Measurements from ENCODE around the gene TSEN15. TPM values are rescaled to one million over a fixed set of nuclear protein-coding genes. Genes with fewer than 3 reads are reported as not detected.

TSEN15 gene
- total RNA-seq, 1 donor from 2014 or later: 29.4 TPM

DNA sequence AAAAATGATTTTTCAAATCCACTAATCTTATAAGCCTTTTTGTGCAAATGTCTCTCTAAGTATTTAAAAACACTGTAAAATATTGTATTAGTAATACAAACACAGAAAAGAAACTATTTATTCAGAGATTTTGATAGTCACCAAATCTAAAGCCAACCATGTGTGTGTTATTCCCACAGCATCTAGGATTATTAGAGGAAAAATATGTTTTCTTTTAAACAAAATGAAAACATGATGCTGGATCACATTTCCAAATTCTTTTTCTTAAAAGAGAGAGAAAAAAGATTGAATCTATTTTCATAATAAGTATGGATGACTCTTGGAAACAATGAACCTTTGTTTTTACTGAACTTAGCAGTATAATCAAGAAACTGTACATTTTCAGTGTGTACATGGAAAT is 39.3 kb upstream of the TSEN15 start:
- H3K27me3 ChIP-seq (ENCODE audit: low read depth): no peaks in the 10 kb centered on the region
- TF ChIP-seq, protein P1, sequence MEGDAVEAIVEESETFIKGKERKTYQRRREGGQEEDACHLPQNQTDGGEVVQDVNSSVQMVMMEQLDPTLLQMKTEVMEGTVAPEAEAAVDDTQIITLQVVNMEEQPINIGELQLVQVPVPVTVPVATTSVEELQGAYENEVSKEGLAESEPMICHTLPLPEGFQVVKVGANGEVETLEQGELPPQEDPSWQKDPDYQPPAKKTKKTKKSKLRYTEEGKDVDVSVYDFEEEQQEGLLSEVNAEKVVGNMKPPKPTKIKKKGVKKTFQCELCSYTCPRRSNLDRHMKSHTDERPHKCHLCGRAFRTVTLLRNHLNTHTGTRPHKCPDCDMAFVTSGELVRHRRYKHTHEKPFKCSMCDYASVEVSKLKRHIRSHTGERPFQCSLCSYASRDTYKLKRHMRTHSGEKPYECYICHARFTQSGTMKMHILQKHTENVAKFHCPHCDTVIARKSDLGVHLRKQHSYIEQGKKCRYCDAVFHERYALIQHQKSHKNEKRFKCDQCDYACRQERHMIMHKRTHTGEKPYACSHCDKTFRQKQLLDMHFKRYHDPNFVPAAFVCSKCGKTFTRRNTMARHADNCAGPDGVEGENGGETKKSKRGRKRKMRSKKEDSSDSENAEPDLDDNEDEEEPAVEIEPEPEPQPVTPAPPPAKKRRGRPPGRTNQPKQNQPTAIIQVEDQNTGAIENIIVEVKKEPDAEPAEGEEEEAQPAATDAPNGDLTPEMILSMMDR (IDR thresholded peaks at IDR 0.05; ENCODE audit: borderline replicate concordance): no peak
- H3K36me3 ChIP-seq: no peaks in the 10 kb centered on the region
- intact Hi-C loops (cut with micrococcal nuclease): no loop called here
- DNase-seq: no peak
- no peaks in the 10 kb centered on the region for H3K9me3 ChIP-seq (replicated peaks)
- H3K4me3 ChIP-seq: no peak overlapping the region
- H3K27ac ChIP-seq (replicated peaks): no peak overlapping the region
- H3K4me1 ChIP-seq: no peaks in the 10 kb centered on the region

DNA sequence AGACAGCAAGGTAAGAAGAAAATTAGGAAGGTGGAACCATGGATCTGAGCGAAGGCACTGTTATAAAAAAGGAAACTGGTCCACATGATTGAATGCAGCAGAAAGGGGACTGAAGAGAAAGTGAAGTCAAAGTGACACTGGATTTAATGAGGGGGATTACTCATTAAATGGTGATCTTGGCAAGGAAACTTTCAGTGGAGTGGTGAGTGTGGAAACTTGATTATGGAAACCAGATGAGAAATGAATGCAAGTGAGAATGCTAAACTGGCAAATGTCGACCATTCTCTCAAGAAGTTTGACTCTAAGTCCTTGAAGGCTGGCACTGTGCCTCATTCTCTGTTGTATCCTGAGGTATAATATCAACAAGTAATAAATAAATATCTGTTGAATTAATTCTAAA is 37.3 kb upstream of the TSEN15 start:
- TF ChIP-seq, protein P1 (IDR thresholded peaks at IDR 0.05; ENCODE audit: borderline replicate concordance): no peak
- Histone ChIP-seq H3K27ac (replicated peaks) (no peak overlapping the region), H3K9me3 (replicated peaks) (no peaks in the 10 kb centered on the region), H3K27me3 (ENCODE audit: low read depth) (no peaks in the 10 kb centered on the region), H3K4me3 (no peak overlapping the region), H3K4me1 (no peaks in the 10 kb centered on the region), H3K36me3 (no peaks in the 10 kb centered on the region)
- no peak for DNase-seq
- intact Hi-C loops (cut with micrococcal nuclease): no loop called here

DNA sequence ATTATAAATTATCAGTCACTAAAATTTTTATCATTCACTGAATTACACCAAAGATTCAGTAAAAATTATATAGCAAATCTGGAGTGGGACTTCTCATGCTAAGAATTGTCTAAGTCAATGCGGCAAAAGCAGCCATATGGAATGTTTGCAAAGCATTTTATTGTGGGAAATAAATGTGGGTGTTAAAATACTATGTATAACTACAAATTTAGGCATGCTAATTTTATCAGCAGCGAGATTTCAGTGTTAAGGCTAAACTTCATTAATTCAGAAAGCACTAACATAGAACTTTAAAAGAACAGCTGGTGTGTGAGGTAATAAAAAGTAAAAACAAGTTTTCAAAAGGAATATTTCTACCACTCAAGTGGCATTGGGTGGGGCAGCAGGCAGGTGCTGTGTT is 35.4 kb upstream of the TSEN15 start:
- no peaks in the 10 kb centered on the region for H3K9me3 ChIP-seq (replicated peaks)
- H3K4me3 ChIP-seq: no peak overlapping the region
- H3K36me3 ChIP-seq: no peaks in the 10 kb centered on the region
- no peak for DNase-seq
- H3K27ac ChIP-seq (replicated peaks): no peak overlapping the region
- intact Hi-C loops (cut with micrococcal nuclease): no loop called here
- no peaks in the 10 kb centered on the region for H3K27me3 ChIP-seq (ENCODE audit: low read depth)
- TF ChIP-seq, protein P1 (IDR thresholded peaks at IDR 0.05; ENCODE audit: borderline replicate concordance): no peak
- peaks cover 5% of the 10 kb centered on the region for H3K4me1 ChIP-seq

DNA sequence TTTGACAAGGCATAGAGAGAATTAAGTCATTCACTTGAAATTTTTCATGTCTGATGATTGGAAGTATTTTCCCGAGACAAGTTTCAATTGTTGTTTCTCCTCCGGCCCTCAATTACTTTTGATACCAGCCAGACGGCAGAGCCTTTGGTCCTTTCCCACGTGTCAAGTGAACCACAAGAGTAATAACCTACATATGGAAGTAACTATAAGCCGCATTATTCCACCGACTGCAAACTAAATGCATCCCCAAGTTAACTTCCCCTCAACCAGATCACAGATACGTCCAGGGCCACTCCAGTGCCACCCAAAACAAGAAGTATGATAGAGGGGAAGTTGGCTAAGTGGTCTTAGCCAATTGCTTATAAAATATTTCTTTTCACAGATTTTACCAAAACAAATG is 34.2 kb upstream of the TSEN15 start:
- H3K27ac ChIP-seq (replicated peaks): peak overlapping the region; percentile 64
- intact Hi-C loops (cut with micrococcal nuclease): no loop called here
- TF ChIP-seq, protein P1 (IDR thresholded peaks at IDR 0.05; ENCODE audit: borderline replicate concordance): no peak

DNA sequence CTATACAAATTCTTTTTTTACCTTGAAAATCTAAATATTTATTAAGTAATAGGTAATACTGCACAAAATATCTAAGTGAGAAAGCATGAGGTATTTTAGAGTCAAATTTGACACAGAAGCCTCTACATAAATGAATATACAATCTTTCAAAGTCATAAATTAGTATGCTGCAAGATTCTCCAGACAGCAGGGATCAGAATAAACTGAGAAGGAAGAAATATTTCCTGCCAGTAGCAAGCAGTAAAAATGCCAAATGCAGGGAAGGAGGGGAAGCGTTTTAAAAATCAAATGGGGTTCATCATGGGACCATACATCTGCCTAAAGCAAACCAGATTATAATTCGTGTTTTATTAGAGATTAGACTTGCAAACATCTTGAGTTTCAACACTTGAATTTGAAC is 32.9 kb upstream of the TSEN15 start:
- TF ChIP-seq, protein P1 (IDR thresholded peaks at IDR 0.05; ENCODE audit: borderline replicate concordance): no peak
- no peak overlapping the region for H3K4me3 ChIP-seq
- peak overlapping the region; percentile 64 for H3K27ac ChIP-seq (replicated peaks)
- no peaks in the 10 kb centered on the region for H3K27me3 ChIP-seq (ENCODE audit: low read depth)
- no peak for DNase-seq
- no peaks in the 10 kb centered on the region for H3K9me3 ChIP-seq (replicated peaks)
- intact Hi-C loops (cut with micrococcal nuclease): no loop called here
- H3K4me1 ChIP-seq: peaks cover 30% of the 10 kb centered on the region
- no peaks in the 10 kb centered on the region for H3K36me3 ChIP-seq

More for the DNA sequence above, 34.2 kb upstream of the TSEN15 start:
- no peaks in the 10 kb centered on the region for H3K9me3 ChIP-seq (replicated peaks)
- DNase-seq: no peak
- H3K36me3 ChIP-seq: no peaks in the 10 kb centered on the region
- peaks cover 16% of the 10 kb centered on the region for H3K4me1 ChIP-seq
- H3K4me3 ChIP-seq: no peak overlapping the region
- no peaks in the 10 kb centered on the region for H3K27me3 ChIP-seq (ENCODE audit: low read depth)

DNA sequence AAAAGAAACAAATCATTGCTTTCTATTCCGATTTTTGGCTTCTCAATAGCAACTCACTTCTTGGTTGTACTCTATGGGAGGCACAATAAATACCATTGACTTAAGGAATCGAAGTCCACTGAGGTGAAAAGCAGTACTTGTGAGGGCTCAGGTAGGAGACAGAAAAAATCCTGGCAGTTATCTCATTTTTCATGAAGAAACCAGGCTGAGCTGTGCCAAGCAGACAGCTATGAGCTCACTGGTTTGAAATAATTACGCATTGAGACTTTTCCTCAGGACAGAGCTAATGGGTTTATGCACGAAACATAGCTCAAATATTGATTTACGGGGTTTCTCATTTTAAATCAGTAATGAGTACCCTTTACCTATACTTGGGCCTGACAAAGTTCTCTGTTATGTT is 32.5 kb upstream of the TSEN15 start:
- Histone ChIP-seq H3K27ac (replicated peaks) (peak overlapping the region; percentile 64), H3K36me3 (no peaks in the 10 kb centered on the region), H3K27me3 (ENCODE audit: low read depth) (no peaks in the 10 kb centered on the region), H3K4me1 (peaks cover 31% of the 10 kb centered on the region), H3K4me3 (no peak overlapping the region), H3K9me3 (replicated peaks) (no peaks in the 10 kb centered on the region)
- DNase-seq: no peak
- TF ChIP-seq, protein P1 (IDR thresholded peaks at IDR 0.05; ENCODE audit: borderline replicate concordance): no peak
- intact Hi-C loops (cut with micrococcal nuclease): no loop called here
